NCI-H1105 (cell line): ENCODE data around the gene MYH9.
"Not testable (repeated sequence)": the region's sequence is repeated elsewhere in the genome, so short reads cannot be mapped to it uniquely, and the experiment has no call there.

Experiments
- DNase-seq: peaks from one replicate; lab custom pipeline; 2025; lab: John Stamatoyannopoulos, UW

Gene MYH9

DNA sequence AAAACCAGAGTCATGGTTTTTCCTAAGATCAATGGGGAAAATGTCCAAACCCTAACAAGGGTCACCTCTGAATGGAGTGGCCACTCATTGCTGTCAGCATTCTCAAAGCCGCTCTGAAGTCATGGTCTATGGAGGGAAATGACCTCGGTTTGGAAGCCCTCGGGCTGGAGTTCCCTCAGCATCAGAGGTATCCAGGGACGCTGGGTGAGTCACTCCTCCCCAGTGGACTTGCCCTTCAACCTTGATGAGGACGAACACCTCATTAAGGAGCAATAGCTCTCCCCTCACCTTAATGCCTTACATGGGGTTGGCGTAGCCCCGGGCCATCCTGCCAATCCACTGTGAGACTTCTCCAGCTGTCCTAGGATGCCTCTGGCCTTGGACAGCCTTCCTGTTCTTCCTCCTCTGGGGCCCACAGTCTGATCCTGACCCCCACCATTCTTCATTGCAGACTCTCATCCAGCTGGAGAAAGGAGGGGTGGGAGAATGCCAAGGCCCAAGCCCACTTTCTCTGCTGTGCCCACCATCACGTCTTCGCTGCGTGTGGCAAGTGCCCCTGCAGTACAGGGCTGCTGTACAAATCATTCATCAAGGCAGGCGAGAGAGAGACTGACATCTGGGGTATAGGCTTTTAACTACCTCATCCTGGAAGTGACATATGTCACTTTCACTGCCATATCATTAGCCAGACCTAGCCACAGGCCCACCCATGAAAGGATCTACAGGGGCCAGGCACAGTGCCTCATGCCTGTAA is 25.4 kb upstream of the MYH9 start:
- no peak for DNase-seq

DNA sequence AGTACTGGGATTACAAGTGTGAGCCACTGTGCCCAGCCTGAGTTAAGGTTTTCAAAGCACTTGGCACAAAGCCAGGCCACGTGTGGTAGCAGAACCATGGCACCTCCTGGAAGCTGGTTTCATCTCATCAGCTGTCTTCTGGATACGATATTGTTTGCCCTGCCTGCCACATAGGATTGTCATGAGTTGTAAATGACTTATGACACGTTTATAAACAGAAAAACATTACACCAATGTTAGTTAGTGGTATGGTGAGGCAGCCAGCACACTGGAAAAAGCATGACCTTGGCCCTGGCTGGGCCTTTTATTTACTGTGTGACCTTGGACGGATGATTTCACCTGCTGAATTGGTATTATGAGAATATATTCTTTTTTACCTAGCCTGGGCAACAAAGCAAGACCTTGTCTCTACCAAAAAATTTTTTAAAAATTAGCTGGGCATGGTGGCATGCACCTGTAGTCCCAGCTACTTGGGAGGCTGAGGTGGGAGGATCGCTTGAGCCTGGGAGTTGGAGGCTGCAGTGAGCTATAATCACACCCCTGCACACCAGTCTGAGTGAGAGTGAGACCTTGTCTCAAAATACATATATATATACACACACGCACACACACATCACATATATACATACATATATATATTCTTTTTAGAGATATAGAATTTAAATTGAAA is 24.0 kb upstream of the MYH9 start:
- no peak for DNase-seq

- peak; percentile 99 for DNase-seq
Observed at GRCh38 chr22:36409911-36410756, 22.4 kb upstream of the MYH9 start.

DNA sequence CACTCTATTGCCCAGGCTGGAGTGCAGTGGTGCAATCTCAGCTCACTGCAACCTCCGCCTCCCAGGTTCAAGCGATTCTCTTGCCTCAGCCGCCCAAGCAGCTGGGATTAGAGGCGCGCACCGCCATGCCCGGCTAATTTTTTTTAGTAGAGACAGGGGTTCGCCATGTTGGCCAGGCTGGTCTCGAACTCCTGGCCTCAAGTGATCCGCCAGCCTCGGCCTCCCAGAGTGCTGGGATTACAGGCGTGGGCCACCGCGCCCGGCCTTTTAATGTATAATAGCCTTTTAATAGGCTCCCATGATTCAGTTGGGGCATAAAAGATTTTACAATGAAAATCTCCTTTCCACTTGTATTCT is 21.8 kb upstream of the MYH9 start:
- not testable (repeated sequence) for DNase-seq

GRCh38 chr22:36409056-36409455 is 21.3 kb upstream of the MYH9 start:
- no peak for DNase-seq

DNA sequence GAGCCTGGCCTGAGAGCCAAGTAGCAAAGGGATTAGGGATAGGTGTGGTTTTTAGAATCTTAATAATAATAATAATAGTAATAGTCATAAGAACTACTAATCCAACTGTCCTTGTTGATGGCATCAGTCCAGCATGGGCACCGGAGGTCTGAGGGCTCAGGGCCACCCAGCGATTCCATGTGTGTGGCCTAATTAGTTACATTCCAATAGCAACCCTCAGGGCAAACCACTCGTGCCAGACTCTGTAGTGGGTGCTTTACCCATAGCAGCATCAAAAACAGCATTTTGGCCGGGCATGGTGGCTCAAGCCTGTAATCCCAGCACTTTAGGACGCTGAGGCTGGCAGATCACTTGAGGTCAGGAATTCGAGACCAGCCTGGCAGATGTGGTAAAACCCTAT is 19.0 kb upstream of the MYH9 start:
- DNase-seq = no peak

DNA sequence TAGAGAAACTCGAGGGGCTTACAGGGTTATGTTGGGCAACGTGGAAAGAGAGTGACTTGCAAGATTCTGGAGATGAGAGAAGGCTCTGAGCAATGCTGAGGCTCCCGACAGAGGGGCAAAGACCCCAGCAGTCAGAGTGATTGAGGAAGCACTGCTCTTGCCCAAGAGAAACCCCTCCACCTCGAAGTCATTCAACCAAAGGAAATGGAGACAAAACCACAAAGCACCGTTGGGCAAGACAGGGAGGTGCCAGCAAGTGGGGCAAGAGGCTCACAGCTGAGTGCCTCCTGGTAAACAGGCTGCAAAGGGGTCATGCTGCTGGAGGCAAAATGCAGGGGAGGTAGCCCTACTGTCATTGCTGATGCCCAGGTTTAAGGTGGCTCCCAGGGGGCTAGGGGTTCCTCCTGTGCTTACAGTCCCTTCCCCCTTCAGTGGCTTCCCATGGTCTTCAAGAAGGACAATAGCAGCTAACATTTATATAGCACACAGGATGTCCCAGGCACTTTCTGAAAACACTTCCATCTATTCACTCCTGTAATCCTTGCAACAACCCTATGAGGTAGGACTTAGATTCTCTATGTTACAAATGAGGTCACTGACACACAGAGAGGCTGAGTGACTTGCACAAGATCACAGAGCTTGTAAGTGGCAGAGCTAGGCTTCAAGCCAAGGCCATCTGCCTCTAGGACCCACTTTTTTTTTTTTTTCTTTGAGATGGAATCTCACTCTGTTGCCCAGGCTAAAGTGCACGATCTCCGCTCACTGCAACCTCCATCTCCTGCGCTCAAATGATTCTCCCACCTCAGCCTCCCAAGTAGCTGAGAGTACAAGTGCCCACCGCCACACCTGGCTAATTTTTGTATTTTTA is 18.1 kb upstream of the MYH9 start:
- no peak for DNase-seq

DNA sequence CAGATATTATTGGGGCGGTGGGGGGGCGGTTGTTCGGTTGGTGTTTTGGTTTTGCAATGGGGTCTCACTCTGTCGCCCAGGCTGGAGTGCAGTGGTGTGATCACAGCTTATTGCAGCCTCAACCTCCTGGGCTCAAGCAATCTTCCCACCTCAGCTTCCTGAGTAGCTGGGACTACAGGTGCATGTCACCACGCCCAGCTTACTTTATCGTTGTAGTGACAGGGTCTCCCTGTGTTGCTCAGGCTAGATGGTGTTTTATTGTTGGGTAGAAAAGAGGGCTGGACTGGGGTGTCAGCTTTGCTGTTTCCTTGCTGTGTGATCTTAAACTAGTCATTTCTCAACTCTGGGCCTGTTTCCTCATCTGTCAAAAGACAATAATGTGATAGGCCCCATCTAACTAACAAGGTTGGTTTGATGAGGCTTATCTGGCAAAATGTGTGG is 17.5 kb upstream of the MYH9 start:
- no peak for DNase-seq

DNA sequence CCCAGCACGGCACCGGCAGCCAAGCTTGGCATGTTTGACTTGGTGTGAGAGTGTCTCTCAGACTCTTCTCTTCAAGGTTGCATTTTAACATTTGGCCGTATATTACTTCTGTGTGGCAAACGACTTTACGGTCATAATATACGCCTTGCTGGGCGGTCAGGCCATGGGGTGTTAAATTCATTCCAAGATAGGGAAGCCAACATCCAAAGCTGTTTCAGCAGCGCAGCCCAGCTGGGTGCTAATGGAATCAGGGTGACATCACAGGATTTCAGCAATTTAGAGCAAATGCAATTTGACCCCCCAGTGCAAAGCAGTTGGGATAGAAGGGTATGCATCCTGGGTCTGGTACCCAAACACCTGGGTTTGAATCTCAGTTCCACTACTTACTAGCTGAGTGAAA is 16.7 kb upstream of the MYH9 start:
- no peak for DNase-seq

GRCh38 chr22:36399472-36399778 is 11.7 kb upstream of the MYH9 start:
- DNase-seq = no peak

GRCh38 chr22:36398601-36399471 is 11.1 kb upstream of the MYH9 start:
- no peak for DNase-seq

DNA sequence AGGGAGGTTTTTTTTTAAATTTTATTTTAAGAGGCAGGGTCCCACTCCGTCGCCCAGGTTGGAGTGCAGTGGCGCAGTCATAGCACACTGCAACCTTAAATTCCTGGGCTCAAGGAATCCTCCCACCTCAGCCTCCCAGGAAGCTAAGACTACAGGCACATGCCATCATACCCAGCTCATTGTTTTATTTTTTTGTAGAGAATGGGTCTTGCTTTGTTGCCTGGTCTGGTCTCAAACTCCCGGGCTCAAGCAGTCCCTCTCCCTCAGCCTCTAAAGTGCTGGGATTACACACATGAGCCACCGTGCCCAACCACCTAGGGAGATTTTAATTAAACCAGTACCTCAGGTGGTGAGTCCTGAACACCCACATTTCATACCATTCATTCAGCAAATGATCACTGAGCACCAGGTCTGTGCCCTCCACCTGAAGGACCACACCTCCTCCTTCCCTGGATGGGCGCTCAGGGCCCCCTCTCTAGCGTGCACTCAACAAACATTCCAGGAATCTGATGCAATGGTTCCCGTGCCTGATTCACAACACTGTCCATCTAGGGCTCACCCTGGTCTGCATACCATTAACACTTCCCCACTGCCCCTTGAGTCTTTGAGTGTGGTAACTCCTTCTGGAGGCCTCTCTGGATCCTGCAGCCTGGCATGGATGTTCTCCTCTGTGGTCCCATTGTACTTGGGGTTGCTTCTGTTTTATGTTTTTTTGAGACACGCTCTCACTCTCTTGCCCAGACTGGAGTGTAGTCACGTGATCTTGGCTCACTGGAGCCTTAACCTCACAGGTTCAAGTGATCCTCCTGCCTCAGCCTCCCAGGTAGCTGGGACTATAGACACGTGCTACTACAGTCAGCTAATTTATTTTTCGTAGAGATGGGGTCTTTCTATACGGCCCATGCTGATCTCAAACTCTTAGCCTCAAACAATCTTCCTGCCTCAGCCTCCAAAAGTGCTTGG is 9.6 kb upstream of the MYH9 start:
- DNase-seq = no peak

DNA sequence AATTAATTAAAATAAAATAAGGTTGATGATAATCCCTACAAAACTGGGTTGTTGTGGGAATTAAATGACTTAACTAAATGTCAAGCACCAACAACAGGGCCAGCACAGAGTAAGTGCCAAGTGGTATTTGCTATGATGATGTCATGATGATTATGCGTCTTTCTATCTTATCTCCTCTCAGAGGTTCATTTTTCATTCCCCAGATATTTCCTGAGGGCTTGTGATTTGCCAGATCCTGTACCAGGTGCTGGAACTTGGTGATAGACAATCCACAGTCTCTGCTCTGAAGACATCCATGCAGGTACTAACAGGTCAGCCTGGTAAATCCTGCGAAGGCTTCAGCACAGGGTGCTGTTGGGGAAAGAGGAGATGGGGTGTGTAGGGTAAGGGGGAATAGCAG is 8.1 kb upstream of the MYH9 start:
- no peak for DNase-seq

- DNase-seq = no peak
Observed at GRCh38 chr22:36395055-36395849, 7.5 kb upstream of the MYH9 start.

GRCh38 chr22:36391638-36392037 is 3.9 kb upstream of the MYH9 start:
- no peak for DNase-seq

GRCh38 chr22:36389122-36389521 is 1.4 kb upstream of the MYH9 start:
- not testable (repeated sequence) for DNase-seq

DNA sequence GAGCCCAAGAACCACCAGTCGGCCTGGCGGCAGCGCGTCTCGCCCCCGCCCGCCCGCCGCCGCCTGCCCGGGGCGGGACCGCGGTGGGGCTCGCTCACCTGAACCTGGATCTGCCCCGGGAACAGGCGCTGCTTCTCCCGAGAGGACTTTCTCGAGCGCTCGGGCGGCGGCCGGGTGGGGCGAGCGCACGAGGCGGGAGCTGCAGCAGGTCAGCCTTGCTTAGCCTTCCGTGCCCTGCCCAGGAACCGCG is 133 bp downstream of the MYH9 start:
- no peak for DNase-seq

DNA sequence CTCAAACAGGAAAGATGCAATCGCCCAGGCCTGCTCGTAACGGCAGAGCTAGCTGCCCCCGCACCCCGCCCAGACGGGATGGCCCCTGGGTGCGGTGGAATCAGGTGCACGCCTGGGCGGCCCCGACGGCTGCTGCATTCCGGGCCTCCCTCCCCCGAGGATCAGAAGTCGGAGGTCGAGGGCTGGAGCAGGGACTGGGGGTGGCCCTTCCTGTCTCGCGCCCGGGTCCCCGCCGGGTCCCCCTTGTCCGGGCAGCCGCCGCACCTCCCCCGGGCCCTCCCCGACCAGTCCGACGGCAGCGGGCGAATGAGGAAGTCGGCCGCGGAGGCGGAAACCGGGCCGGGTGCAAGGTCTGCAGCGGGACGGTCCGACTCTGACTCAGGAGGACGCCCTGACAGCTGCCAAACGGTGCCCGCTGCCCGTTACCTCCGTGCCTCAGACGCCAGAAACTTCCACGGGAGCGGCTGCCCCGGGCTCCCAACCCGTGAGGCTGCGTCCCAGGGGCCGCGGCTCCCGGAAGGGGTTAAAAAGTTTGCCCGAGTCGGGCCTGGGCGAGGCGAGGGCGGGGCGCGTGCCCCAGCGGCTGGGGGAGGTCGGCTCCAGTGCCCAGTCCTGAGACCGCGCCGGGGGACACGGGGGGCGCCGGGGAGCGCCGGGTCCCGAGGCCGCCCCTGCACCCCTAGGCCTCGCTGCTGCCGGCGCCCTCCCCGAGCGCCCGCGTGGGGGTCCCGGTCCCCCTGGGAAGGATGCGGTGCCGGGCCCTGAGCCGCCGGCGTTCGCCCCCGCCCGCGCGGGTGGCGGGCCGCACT is 663 bp downstream of the MYH9 start:
- DNase-seq = no peak
